K562 (cell line): ENCODE measurements around the gene AHI1. TPM values are rescaled to one million over a fixed set of nuclear protein-coding genes. Genes with fewer than 3 reads are reported as not detected.

Experiments
- ATAC-seq: fragments of 200-7000 bp; cut with Tn5 transposase; 3 replicates; pipeline ENCODE4 v1.9.1; 2020; ENCODE audit warnings: moderate library complexity
- BruUV-seq: library from RNA; stranded (reverse); fragments of 400-500 nt; replicated peaks from 2 replicates; lab custom pipeline; 2021; lab: Mats Ljungman, UMichigan
- CTCF ChIA-PET: fragments of 300-600 bp; formaldehyde crosslinking; extraction: SDS; loops from one replicate; lab custom pipeline; 2021; ENCODE audit warnings: low intra/inter-chr PET ratio; lab: Yijun Ruan, JAX
- POLR2A ChIA-PET: fragments of 300-600, 350-650 bp; sonication (Branson Sonifier 250); formaldehyde crosslinking; extraction: SDS; loops from one replicate; lab custom pipeline; 2021; ENCODE audit warnings: antibody characterized with exemption, inconsistent platforms; lab: Yijun Ruan, JAX
- DNase-seq, 4 experiments: peaks; one replicate each; pipeline versions ENCODE4 v3.0.0 to v3.0.0-alpha.2; 2011 to 2018; ENCODE audit warnings: low spot score in 3 of 4, mixed read lengths in 3 of 4; ENCODE audit errors: extremely low read depth in 1 of 4
- FAIRE-seq: peaks from 2 replicates; lab custom pipeline; 2011; peaks lifted over from hg19 to GRCh38; lab: Jason Lieb, UNC
- H2AFZ ChIP-seq: 2 replicates; pipeline ENCODE4 v1.6.0; 2011; ENCODE audit warnings: low read depth, low read length, control low read depth, inconsistent platforms
- H3K27ac ChIP-seq: fragments of 200-600 bp; 3 replicates; pipeline ENCODE4 v1.8.0; 2011; ENCODE audit warnings: low read depth, mild to moderate bottlenecking, control low read depth, inconsistent platforms, low read length, moderate library complexity, mixed read lengths; ENCODE audit errors: extremely low read depth
- H3K27me3 ChIP-seq, 2 experiments: fragments of 300-600 bp in 1 of 2; 2 replicates in 1 of 2; 3 replicates in 1 of 2; pipeline versions ENCODE4 v1.6.0 to v1.8.0; 2011; ENCODE audit warnings: inconsistent platforms in 2 of 2, low read length in 2 of 2, mild to moderate bottlenecking in 1 of 2, mixed read lengths in 1 of 2, moderate library complexity in 1 of 2; ENCODE audit not compliant: control insufficient read depth in 2 of 2, insufficient read depth in 2 of 2
- H3K36me3 ChIP-seq: fragments of 300-600 bp; 3 replicates; pipeline ENCODE4 v1.8.0; 2011; ENCODE audit warnings: mild to moderate bottlenecking, low read length, inconsistent platforms; ENCODE audit not compliant: control insufficient read depth, insufficient read depth
- H3K4me1 ChIP-seq, 2 experiments: fragments of 200-600 bp in 1 of 2; replicated peaks in 1 of 2; 2 replicates in 1 of 2; 3 replicates in 1 of 2; pipeline versions ENCODE4 v1.5.1 to v1.8.0; 2011; ENCODE audit warnings: inconsistent platforms in 2 of 2, low read length in 2 of 2, mild to moderate bottlenecking in 1 of 2, mixed read lengths in 1 of 2, moderate library complexity in 1 of 2; ENCODE audit not compliant: control insufficient read depth in 2 of 2, insufficient read depth in 2 of 2
- H3K4me2 ChIP-seq: 2 replicates; pipeline ENCODE4 v1.6.1; 2011; ENCODE audit warnings: low read length, control low read depth, inconsistent platforms, mixed read lengths; ENCODE audit not compliant: insufficient read depth
- H3K4me3 ChIP-seq: fragments of 200-600 bp; sonication (generic), shearing (Covaris generic); 2 replicates; pipeline ENCODE4 v1.5.1; 2016; ENCODE audit warnings: control low read depth, inconsistent platforms
- H3K79me2 ChIP-seq: fragments of 200-600 bp; 3 replicates; pipeline ENCODE4 v1.8.0; 2011; ENCODE audit warnings: low read length, inconsistent platforms; ENCODE audit not compliant: control insufficient read depth, insufficient read depth
- H3K9ac ChIP-seq, 2 experiments: 2 replicates each; pipeline versions ENCODE4 v1.6.0 to v1.6.1; 2011; ENCODE audit warnings: low read depth in 2 of 2, low read length in 2 of 2, control low read depth in 1 of 2, inconsistent platforms in 1 of 2, mild to moderate bottlenecking in 1 of 2, mixed read lengths in 1 of 2; ENCODE audit not compliant: insufficient read depth in 1 of 2
- H3K9me1 ChIP-seq: one replicate; pipeline ENCODE4 v1.6.0; 2011; ENCODE audit warnings: inconsistent platforms, mild to moderate bottlenecking, low read length, moderate library complexity; ENCODE audit not compliant: control insufficient read depth, insufficient read depth
- H3K9me3 ChIP-seq: replicated peaks from 2 replicates; pipeline ENCODE4 v1.5.1; 2011; ENCODE audit warnings: low read depth, low read length, inconsistent platforms; ENCODE audit not compliant: control insufficient read depth, insufficient read depth
- H4K20me1 ChIP-seq: replicated peaks from 2 replicates; pipeline ENCODE4 v1.6.1; 2011; ENCODE audit warnings: low read length, inconsistent platforms, mixed read lengths; ENCODE audit not compliant: control insufficient read depth, insufficient read depth
- CBFA2T3 ChIP-seq: fragments of 450-650 bp; IDR thresholded peaks from 2 replicates; pipeline ENCODE4 v1.6.1; 2017
- CBX1 ChIP-seq: sonication (generic); IDR thresholded peaks from 2 replicates; pipeline ENCODE4 v1.6.1; 2016; ENCODE audit warnings: antibody characterized with exemption, low read depth, mild to moderate bottlenecking
- NR2F6 ChIP-seq: fragments of 450-650 bp; formaldehyde crosslinking; IDR thresholded peaks from 2 replicates; pipeline ENCODE4 v1.4.0; 2020; ENCODE audit warnings: mild to moderate bottlenecking
- OTX1 ChIP-seq: fragments of 450-650 bp; formaldehyde crosslinking; IDR thresholded peaks from 2 replicates; pipeline ENCODE4 v1.4.0; 2022; ENCODE audit warnings: mild to moderate bottlenecking
- RAD51 ChIP-seq: fragments of 450-650 bp; IDR thresholded peaks from 2 replicates; pipeline ENCODE4 v1.7.1; 2016; ENCODE audit warnings: low read depth, mild to moderate bottlenecking, borderline replicate concordance
- TOE1 ChIP-seq, 2 experiments: fragments of 450-650 bp in 1 of 2; sonication (generic) in 1 of 2; formaldehyde crosslinking in 1 of 2; IDR thresholded peaks; 2 replicates each; pipeline versions ENCODE4 v1.7.1 to v1.8.0; 2016 to 2022; ENCODE audit warnings: borderline replicate concordance in 2 of 2, mild to moderate bottlenecking in 2 of 2, antibody characterized with exemption in 1 of 2, inconsistent platforms in 1 of 2, low read depth in 1 of 2, missing genetic modification reagents in 1 of 2, moderate library complexity in 1 of 2
- ZNF232 ChIP-seq: sonication (generic); formaldehyde crosslinking; IDR thresholded peaks from 2 replicates; pipeline ENCODE4 v1.8.0; 2022; ENCODE audit warnings: mild to moderate bottlenecking, missing genetic modification reagents
- WGBS: fragments of 100-300 bp; shearing (Covaris generic); methylation state at CpG from one replicate; pipeline ENCODE4 v1.1.6; 2016; ENCODE audit warnings: low coverage, mixed read lengths; ENCODE audit not compliant: insufficient coverage; ENCODE audit errors: missing lambda C conversion rate; 5-methylcytosine and 5-hydroxymethylcytosine counted together
- in situ Hi-C: fragments of 300-500 bp; cut with MboI; formaldehyde crosslinking; loops from 4 replicates; pipeline ENCODE4 v1.15.0; 2018; ENCODE audit warnings: inconsistent platforms, mixed read lengths
- intact Hi-C: fragments of 100-400 bp; cut with micrococcal nuclease; formaldehyde crosslinking; loops from 2 replicates; pipeline ENCODE4 v1.14.2; 2022
- polyA plus RNA-seq, 8 experiments: library from polyadenylated mRNA; depleted of rRNA in 4 of 8; stranded (reverse) in 5 of 8; unstranded in 3 of 8; fragments of >200 nt; fragmentation: Nextera tagmentation in 2 of 8; fragmentation: Illumina TruSeq in 1 of 8; extraction: Ambion mirVana in 2 of 8; extraction: Trizol in 1 of 8; gene quantifications; 2 replicates each; pipeline versions ENCODE4 v1.2.1 to v1.2.3, GENCODE V29; 2011 to 2014; ENCODE audit warnings: inconsistent platforms in 1 of 8, missing spikeins in 1 of 8
- total RNA-seq, 7 experiments: library from RNA; depleted of rRNA in 6 of 7; stranded (reverse); fragments of >200 nt in 6 of 7; fragmentation: Illumina TruSeq in 2 of 7; extraction: Trizol in 2 of 7; gene quantifications; 2 replicates each; pipeline versions ENCODE4 v1.2.1 to v1.2.3, GENCODE V29; 2011 to 2021; ENCODE audit warnings: low replicate concordance in 1 of 7
- TF ChIP-seq, protein P1 (sequence below): fragments of 450-650 bp; formaldehyde crosslinking; IDR thresholded peaks from 2 replicates; pipeline ENCODE4 v1.4.0; 2022; ENCODE audit warnings: missing genetic modification characterization
- TF ChIP-seq, protein P2 (sequence below): fragments of 250-450 bp; sonication (Bioruptor Pico); IDR thresholded peaks from 2 replicates; pipeline ENCODE4 v1.5.0; 2021
- TF ChIP-seq, protein P3 (sequence below): fragments of 450-650 bp; IDR thresholded peaks from 2 replicates; pipeline ENCODE4 v1.6.1; 2016
- TF ChIP-seq, protein P4 (sequence below): sonication (generic); IDR thresholded peaks from 2 replicates; pipeline ENCODE4 v1.6.1; 2016

The AHI1 gene
- total and polyA plus RNA-seq, 9 of the 15 experiments (the other 6 are each of a cell fraction or from before 2014, with no cell fraction given): 24.7 to 54.9 (median 32.2) TPM

DNA sequence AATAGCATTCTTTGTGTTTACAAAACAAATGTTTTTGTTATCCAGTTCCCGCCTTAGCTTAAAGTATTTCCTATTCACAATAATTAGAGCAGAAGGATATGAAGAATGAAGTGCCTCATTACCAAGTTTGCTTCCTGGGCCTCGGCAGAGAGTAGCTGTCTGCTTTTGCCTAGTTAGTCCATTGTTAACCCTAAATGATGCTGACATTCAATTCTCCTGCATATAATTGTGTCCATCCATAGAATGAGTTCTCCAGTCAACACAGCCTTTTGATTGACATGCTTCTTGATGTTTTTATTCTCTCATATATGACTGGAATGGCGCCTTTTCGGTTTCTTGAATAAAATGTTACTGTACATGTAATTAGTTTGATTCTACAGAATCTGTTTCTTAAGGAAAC lies 215.6 kb downstream of the AHI1 start:
- Histone ChIP-seq H4K20me1 (no peaks in the 10 kb centered on the region), H3K4me2 (no peak overlapping the region), H3K4me3 (no peak overlapping the region), H2AFZ (peak overlapping the region; percentile 29; the same call in 1 of the 2 replicates), H3K9me3 (no peaks in the 10 kb centered on the region), H3K4me1 (peaks cover 4 to 37% of the 10 kb centered on the region in 2 experiments; a peak in 4 of 5 replicates), H3K9ac (no peak overlapping the region), H3K27ac (no peak overlapping the region), H3K9me1 (no peaks in the 10 kb centered on the region), H3K27me3 (no peaks in the 10 kb centered on the region), H3K79me2 (no peaks in the 10 kb centered on the region), H3K36me3 (no peaks in the 10 kb centered on the region; the same call in 2 of the 3 replicates)
- ATAC-seq: no peak
- FAIRE-seq: no peak
- TF ChIP-seq TOE1 (IDR thresholded peaks at IDR 0.05; ENCODE audit: borderline replicate concordance): no peak
- TF ChIP-seq TOE1 (CRISPR knock-in tag; IDR thresholded peaks at IDR 0.05; ENCODE audit: borderline replicate concordance, low read depth): no peak
- TF ChIP-seq CBX1: no peak
- TF ChIP-seq, protein P1, sequence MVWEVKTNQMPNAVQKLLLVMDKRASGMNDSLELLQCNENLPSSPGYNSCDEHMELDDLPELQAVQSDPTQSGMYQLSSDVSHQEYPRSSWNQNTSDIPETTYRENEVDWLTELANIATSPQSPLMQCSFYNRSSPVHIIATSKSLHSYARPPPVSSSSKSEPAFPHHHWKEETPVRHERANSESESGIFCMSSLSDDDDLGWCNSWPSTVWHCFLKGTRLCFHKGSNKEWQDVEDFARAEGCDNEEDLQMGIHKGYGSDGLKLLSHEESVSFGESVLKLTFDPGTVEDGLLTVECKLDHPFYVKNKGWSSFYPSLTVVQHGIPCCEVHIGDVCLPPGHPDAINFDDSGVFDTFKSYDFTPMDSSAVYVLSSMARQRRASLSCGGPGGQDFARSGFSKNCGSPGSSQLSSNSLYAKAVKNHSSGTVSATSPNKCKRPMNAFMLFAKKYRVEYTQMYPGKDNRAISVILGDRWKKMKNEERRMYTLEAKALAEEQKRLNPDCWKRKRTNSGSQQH (CRISPR knock-in tag): no peak
- TF ChIP-seq RAD51: no peak
- TF ChIP-seq, protein P2, sequence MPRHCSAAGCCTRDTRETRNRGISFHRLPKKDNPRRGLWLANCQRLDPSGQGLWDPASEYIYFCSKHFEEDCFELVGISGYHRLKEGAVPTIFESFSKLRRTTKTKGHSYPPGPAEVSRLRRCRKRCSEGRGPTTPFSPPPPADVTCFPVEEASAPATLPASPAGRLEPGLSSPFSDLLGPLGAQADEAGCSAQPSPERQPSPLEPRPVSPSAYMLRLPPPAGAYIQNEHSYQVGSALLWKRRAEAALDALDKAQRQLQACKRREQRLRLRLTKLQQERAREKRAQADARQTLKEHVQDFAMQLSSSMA: 0 out of 2 replicates have a peak, but pooled peaks have one; percentile 8
- no peak for TF ChIP-seq ZNF232
- no peak for TF ChIP-seq NR2F6
- TF ChIP-seq, protein P3, sequence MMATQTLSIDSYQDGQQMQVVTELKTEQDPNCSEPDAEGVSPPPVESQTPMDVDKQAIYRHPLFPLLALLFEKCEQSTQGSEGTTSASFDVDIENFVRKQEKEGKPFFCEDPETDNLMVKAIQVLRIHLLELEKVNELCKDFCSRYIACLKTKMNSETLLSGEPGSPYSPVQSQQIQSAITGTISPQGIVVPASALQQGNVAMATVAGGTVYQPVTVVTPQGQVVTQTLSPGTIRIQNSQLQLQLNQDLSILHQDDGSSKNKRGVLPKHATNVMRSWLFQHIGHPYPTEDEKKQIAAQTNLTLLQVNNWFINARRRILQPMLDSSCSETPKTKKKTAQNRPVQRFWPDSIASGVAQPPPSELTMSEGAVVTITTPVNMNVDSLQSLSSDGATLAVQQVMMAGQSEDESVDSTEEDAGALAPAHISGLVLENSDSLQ: peak; percentile 78
- no peak for TF ChIP-seq CBFA2T3
- TF ChIP-seq OTX1: no peak
- TF ChIP-seq, protein P4, sequence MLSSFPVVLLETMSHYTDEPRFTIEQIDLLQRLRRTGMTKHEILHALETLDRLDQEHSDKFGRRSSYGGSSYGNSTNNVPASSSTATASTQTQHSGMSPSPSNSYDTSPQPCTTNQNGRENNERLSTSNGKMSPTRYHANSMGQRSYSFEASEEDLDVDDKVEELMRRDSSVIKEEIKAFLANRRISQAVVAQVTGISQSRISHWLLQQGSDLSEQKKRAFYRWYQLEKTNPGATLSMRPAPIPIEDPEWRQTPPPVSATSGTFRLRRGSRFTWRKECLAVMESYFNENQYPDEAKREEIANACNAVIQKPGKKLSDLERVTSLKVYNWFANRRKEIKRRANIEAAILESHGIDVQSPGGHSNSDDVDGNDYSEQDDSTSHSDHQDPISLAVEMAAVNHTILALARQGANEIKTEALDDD: no peak
- 90% methylated on average over 4 of the region's 4 CpGs for WGBS
- intact Hi-C loops (loop anchor here (2.0 kb wide), 1 partner anchor 141 kb away; no protein-coding TSS in a partner anchor), in situ Hi-C loops (no loop called here)
- ChIA-PET CTCF (no interaction called here), POLR2A (interaction anchor here (0.9 kb wide), 1 partner anchor 239 kb away, joined by 3 read pairs; no protein-coding TSS in a partner anchor)
- no TSS peak for BruUV-seq
- DNase-seq: no peak
